PC-3 (cell line): ENCODE data around the gene SPSB4. TPM values are rescaled to one million over a fixed set of nuclear protein-coding genes. Genes with fewer than 3 reads are reported as not detected.

Experiments
- ATAC-seq: fragments of 200-7000 bp; cut with Tn5 transposase; 2 replicates; pipeline ENCODE4 v1.9.1; 2020; ENCODE audit warnings: mild to moderate bottlenecking, moderate library complexity
- BruUV-seq: library from RNA; stranded (reverse); fragments of 400-500 nt; replicated peaks from 2 replicates; lab custom pipeline; 2021; lab: Mats Ljungman, UMichigan
- CTCF ChIA-PET: fragments of 300-600 bp; sonication (Branson Sonifier 250); formaldehyde crosslinking; loops from one replicate; lab custom pipeline; 2022; ENCODE audit warnings: antibody characterized with exemption; lab: Charles Lee
- POLR2A ChIA-PET: fragments of 300-600 bp; sonication (Branson Sonifier 250); formaldehyde crosslinking; loops from one replicate; lab custom pipeline; 2022; ENCODE audit warnings: antibody characterized with exemption; ENCODE audit not compliant: unreplicated experiment; lab: Charles Lee
- DNase-seq: peaks from one replicate; pipeline ENCODE4 v3.0.0-alpha.2; 2015
- H2AFZ ChIP-seq: fragments of 300-600 bp; sonication (generic); 2 replicates; pipeline ENCODE4 v1.6.0; 2016; ENCODE audit warnings: antibody characterized with exemption, low read length
- H3F3A ChIP-seq: fragments of 300-600 bp; sonication (generic); one replicate; pipeline ENCODE4 v1.6.0; 2017; ENCODE audit warnings: antibody characterized with exemption, low read length, control low read depth, mild to moderate bottlenecking; ENCODE audit not compliant: unreplicated experiment
- H3K27ac ChIP-seq: fragments of 300-600 bp; sonication (generic); 2 replicates; pipeline ENCODE4 v1.5.1; 2016; ENCODE audit warnings: mild to moderate bottlenecking, low read length
- H3K27me3 ChIP-seq: fragments of 300-600 bp; sonication (generic); 2 replicates; pipeline ENCODE4 v1.6.1; 2016; ENCODE audit warnings: low read length, mixed read lengths
- H3K36me3 ChIP-seq: fragments of 300-600 bp; sonication (generic); 2 replicates; pipeline ENCODE4 v1.6.1; 2016; ENCODE audit warnings: low read depth, mixed run types, low read length, mixed read lengths
- H3K4me1 ChIP-seq: fragments of 300-600 bp; sonication (generic); 2 replicates; pipeline ENCODE4 v1.5.1; 2016; ENCODE audit warnings: low read length; ENCODE audit not compliant: insufficient read depth
- H3K4me2 ChIP-seq: fragments of 300-600 bp; sonication (generic); 2 replicates; pipeline ENCODE4 v1.6.0; 2016; ENCODE audit warnings: low read length
- H3K4me3 ChIP-seq: fragments of 300-600 bp; sonication (generic); 2 replicates; pipeline ENCODE4 v1.5.1; 2016; ENCODE audit warnings: mild to moderate bottlenecking, low read length, mixed read lengths
- H3K79me2 ChIP-seq: fragments of 300-600 bp; sonication (generic); 2 replicates; pipeline ENCODE4 v1.6.1; 2017; ENCODE audit warnings: low read length, mixed read lengths
- H3K9ac ChIP-seq: fragments of 300-600 bp; sonication (generic); 2 replicates; pipeline ENCODE4 v1.6.0; 2016; ENCODE audit warnings: mild to moderate bottlenecking, low read length
- H3K9me2 ChIP-seq: fragments of 300-600 bp; sonication (generic); replicated peaks from 2 replicates; pipeline ENCODE4 v1.6.1; 2016; ENCODE audit warnings: mixed run types, low read length, mixed read lengths
- H3K9me3 ChIP-seq: fragments of 300-600 bp; sonication (generic); 2 replicates; pipeline ENCODE4 v1.6.1; 2016; ENCODE audit warnings: low read length, mixed read lengths
- H4K20me1 ChIP-seq: fragments of 300-600 bp; sonication (generic); 2 replicates; pipeline ENCODE4 v1.6.1; 2016; ENCODE audit warnings: low read length, mixed read lengths
- EZH2 ChIP-seq: fragments of 300-600 bp; sonication (generic); IDR thresholded peaks from one replicate; pipeline ENCODE4 v1.6.1; 2017; ENCODE audit warnings: antibody characterized with exemption, mild to moderate bottlenecking, low read length; ENCODE audit not compliant: unreplicated experiment
- EZH2phosphoT487 ChIP-seq: fragments of 300-600 bp; sonication (generic); IDR thresholded peaks from 2 replicates; pipeline ENCODE4 v1.6.1; 2018; ENCODE audit warnings: mild to moderate bottlenecking, antibody characterized with exemption, low read length, borderline replicate concordance
- intact Hi-C: fragments of 100-400 bp; cut with micrococcal nuclease; formaldehyde crosslinking; loops from 2 replicates; pipeline ENCODE4 v1.9.0; 2023
- total RNA-seq: library from RNA; depleted of rRNA; stranded (reverse); fragments of >200 nt; gene quantifications from 2 replicates; pipeline ENCODE4 v1.2.3, GENCODE V29; 2014
- TF ChIP-seq, protein P1 (sequence below): fragments of 300-600 bp; sonication (generic); conservative IDR thresholded peaks from 2 replicates; pipeline ENCODE4 v1.5.1; 2017; ENCODE audit warnings: antibody characterized with exemption, low read depth, mild to moderate bottlenecking, low read length

The SPSB4 gene
- total RNA-seq, 1 experiment from 2014 or later, result not detected

DNA sequence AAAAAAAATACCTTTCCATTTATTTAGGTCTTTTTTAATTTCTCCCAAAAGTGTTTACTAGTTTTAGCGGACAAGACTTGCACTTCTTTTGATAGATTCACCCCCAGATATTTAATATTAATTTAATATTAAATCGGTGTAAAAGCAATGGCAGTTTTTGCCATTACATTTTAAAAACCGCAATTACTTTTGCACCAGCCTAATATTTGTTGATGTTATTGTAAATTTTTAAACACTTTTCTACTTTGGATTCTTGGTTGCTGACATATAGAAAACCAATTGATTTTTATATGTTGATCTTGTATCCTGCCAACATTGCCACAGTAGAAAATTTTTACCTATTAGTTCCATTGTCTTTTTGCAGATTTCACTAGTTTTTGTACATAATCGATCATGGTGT is 116.5 kb downstream of the SPSB4 start:
- Histone ChIP-seq H4K20me1 (no peaks in the 10 kb centered on the region), H3K36me3 (no peaks in the 10 kb centered on the region), H3K9ac (no peak overlapping the region), H2AFZ (no peak overlapping the region), H3K4me1 (no peaks in the 10 kb centered on the region), H3K27me3 (peaks cover 26% of the 10 kb centered on the region), H3K4me2 (no peak overlapping the region), H3K9me2 (no peaks in the 10 kb centered on the region), H3F3A (no peaks in the 10 kb centered on the region), H3K79me2 (no peaks in the 10 kb centered on the region), H3K27ac (no peak overlapping the region), H3K4me3 (no peak overlapping the region), H3K9me3 (no peaks in the 10 kb centered on the region)
- intact Hi-C loops, result no loop called here
- DNase-seq, result no peak
- CTCF ChIA-PET, result no interaction called here
- TF ChIP-seq, protein P1, sequence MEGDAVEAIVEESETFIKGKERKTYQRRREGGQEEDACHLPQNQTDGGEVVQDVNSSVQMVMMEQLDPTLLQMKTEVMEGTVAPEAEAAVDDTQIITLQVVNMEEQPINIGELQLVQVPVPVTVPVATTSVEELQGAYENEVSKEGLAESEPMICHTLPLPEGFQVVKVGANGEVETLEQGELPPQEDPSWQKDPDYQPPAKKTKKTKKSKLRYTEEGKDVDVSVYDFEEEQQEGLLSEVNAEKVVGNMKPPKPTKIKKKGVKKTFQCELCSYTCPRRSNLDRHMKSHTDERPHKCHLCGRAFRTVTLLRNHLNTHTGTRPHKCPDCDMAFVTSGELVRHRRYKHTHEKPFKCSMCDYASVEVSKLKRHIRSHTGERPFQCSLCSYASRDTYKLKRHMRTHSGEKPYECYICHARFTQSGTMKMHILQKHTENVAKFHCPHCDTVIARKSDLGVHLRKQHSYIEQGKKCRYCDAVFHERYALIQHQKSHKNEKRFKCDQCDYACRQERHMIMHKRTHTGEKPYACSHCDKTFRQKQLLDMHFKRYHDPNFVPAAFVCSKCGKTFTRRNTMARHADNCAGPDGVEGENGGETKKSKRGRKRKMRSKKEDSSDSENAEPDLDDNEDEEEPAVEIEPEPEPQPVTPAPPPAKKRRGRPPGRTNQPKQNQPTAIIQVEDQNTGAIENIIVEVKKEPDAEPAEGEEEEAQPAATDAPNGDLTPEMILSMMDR, result no peak
- TF ChIP-seq EZH2, result no peak
- TF ChIP-seq EZH2phosphoT487, result no peak
- no TSS peak for BruUV-seq
- POLR2A ChIA-PET, result no interaction called here
- ATAC-seq, result no peak

DNA sequence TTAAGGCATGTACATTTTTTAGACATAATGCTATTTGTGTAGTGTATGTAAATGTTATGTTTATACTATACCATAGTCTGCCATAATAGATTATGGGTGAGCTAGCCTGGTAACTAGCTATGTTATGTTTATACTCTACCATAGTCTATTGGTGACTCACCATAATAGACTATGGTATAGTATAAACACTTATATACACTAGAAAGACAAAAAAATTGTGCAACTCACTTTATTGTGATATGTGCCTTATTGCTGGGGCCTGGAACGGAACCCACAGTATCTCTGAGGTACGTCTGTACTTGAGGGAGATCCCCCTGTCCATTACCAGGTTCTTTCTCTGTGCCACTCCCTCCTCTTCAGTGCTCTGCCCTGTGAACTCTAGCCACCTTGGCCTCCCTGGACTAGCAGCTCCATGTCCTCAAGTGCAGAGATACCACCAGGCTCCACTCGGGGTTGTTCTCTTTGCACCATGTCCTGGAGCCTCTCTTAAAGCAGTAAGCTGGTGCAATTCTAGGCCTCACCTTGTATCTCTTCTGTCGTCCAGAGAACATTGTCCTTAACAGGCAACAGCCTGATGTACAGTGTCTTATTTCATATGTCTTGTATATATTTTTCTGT is 119.6 kb downstream of the SPSB4 start:
- Histone ChIP-seq H3K4me1 (no peaks in the 10 kb centered on the region), H3K27me3 (peaks cover 44% of the 10 kb centered on the region), H3K79me2 (no peaks in the 10 kb centered on the region), H3F3A (no peaks in the 10 kb centered on the region), H3K4me3 (no peak overlapping the region), H3K9me2 (no peaks in the 10 kb centered on the region), H4K20me1 (no peaks in the 10 kb centered on the region), H2AFZ (no peak overlapping the region), H3K27ac (no peak overlapping the region), H3K9me3 (no peaks in the 10 kb centered on the region), H3K9ac (no peak overlapping the region), H3K36me3 (no peaks in the 10 kb centered on the region), H3K4me2 (no peak overlapping the region)
- ChIA-PET POLR2A (no interaction called here), CTCF (no interaction called here)
- DNase-seq (no peak), ATAC-seq (no peak)
- TF ChIP-seq, protein P1, result no peak
- TF ChIP-seq EZH2 (no peak), EZH2phosphoT487 (no peak)
- BruUV-seq, result no TSS peak
- intact Hi-C loops, result no loop called here

DNA sequence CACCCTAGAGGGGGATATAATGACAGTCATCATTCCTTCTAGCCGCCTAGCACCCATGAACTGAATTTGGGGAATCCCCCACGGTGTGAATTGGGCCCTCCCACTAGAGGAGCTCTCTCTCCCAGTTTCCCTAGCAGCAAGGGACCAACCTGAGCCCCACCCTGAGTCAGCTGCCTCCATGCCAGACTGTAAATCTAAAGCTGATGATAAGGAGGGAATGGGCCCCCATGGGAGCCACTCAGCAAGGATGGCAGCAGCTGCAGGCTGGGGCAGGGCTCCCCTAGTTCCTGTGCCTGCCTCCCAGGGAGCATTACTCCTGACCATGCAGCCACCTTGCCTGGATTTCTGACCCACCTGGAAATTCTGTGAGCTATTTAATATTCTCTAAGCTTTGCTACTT is 123.5 kb downstream of the SPSB4 start:
- Histone ChIP-seq H3K4me2 (no peak overlapping the region), H3K79me2 (no peaks in the 10 kb centered on the region), H3K4me3 (no peak overlapping the region), H3K9me3 (no peaks in the 10 kb centered on the region), H4K20me1 (no peaks in the 10 kb centered on the region), H3K27me3 (peaks cover 19% of the 10 kb centered on the region), H3K9ac (no peak overlapping the region), H3F3A (no peaks in the 10 kb centered on the region), H3K36me3 (no peaks in the 10 kb centered on the region), H3K4me1 (no peaks in the 10 kb centered on the region), H3K9me2 (no peaks in the 10 kb centered on the region), H2AFZ (no peak overlapping the region), H3K27ac (no peak overlapping the region)
- ChIA-PET POLR2A (no interaction called here), CTCF (no interaction called here)
- BruUV-seq, result no TSS peak
- intact Hi-C loops, result no loop called here
- TF ChIP-seq, protein P1, result no peak
- TF ChIP-seq EZH2 (no peak), EZH2phosphoT487 (no peak)
- no peak for ATAC-seq
- no peak for DNase-seq
